ENCODE data around the gene RGS16. TPM values are rescaled to one million over a fixed set of nuclear protein-coding genes. Genes with fewer than 3 reads are reported as not detected.

The RGS16 gene, protein sequence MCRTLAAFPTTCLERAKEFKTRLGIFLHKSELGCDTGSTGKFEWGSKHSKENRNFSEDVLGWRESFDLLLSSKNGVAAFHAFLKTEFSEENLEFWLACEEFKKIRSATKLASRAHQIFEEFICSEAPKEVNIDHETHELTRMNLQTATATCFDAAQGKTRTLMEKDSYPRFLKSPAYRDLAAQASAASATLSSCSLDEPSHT
- total RNA-seq = 8.1 TPM

DNA sequence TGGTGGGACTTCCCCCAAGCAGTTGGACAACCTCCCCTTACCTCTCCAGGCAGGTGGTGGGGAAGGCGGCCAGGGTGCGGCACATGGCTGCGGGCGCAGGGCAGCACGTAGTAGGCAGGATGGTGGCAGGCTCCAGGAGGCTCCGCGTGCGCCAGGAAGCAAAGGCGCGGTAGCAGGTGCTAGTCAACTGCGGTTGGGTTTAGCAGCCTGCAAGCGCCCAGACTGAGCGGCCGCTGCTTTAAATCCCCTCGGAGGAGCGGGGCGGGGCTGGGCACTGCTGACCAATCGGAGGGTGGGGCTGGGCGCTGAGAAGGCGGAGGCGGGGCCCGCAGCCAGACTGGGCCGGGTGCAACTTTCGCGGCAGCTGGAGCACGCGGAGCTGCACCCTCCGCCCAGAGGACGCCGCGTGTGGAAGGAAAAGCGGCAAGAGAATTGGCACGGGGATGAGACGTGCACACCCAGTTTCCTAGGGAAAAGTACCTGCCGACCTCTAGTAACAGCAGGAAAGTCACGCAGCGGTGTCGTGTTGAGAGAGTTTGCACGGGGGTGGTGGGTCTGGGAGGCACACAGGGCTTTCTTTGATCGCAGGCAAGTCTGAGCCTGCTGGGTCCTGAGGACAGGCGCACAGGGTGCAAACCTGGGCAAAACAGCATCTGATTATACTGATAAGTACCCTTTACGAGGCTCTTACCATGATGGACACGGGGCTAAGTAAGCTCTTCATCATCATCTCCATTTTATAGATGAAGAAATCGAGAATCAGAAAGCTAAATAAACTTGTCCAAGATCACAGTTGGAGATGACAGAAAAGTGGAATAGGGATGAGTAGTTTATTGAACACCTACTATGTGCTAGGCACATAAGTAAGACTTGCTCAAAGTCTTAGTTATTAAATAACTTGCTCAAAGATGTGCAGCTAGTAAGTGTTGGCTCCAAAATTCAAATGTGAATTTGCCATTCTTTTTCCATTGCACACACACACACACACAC, at the start of gene RGS16:
Gene RGS16 (minus strand): TSS at position 215 of the 990 bp plus-strand sequence. CDS start 130 bp downstream, at position 85.
- peak within 1 kb of the TSS; percentile 75 to 80 for H3K4me3 ChIP-seq
- intact Hi-C loops (cut with DNase I) = loop anchor here (5.0 kb wide), 2 partner anchors 68 to 93 kb away; no protein-coding TSS in a partner anchor
- DNase-seq (ENCODE audit: low spot score in 2 of 2) = peak; percentile 80 to 95
- peak within 1 kb of the TSS; percentile 41 to 71 for H3K27ac ChIP-seq
- H3K9me3 ChIP-seq = no peaks in the 10 kb centered on the region
- peaks cover 10 to 26% of the 10 kb centered on the region in 2 donors for H3K4me1 ChIP-seq
- H3K27me3 ChIP-seq = no peaks in the 10 kb centered on the region
- TF ChIP-seq, protein P1, sequence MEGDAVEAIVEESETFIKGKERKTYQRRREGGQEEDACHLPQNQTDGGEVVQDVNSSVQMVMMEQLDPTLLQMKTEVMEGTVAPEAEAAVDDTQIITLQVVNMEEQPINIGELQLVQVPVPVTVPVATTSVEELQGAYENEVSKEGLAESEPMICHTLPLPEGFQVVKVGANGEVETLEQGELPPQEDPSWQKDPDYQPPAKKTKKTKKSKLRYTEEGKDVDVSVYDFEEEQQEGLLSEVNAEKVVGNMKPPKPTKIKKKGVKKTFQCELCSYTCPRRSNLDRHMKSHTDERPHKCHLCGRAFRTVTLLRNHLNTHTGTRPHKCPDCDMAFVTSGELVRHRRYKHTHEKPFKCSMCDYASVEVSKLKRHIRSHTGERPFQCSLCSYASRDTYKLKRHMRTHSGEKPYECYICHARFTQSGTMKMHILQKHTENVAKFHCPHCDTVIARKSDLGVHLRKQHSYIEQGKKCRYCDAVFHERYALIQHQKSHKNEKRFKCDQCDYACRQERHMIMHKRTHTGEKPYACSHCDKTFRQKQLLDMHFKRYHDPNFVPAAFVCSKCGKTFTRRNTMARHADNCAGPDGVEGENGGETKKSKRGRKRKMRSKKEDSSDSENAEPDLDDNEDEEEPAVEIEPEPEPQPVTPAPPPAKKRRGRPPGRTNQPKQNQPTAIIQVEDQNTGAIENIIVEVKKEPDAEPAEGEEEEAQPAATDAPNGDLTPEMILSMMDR (IDR thresholded peaks at IDR 0.05) = no peak
- peaks cover 9 to 10% of the 10 kb centered on the region in 2 donors for H3K36me3 ChIP-seq

DNA sequence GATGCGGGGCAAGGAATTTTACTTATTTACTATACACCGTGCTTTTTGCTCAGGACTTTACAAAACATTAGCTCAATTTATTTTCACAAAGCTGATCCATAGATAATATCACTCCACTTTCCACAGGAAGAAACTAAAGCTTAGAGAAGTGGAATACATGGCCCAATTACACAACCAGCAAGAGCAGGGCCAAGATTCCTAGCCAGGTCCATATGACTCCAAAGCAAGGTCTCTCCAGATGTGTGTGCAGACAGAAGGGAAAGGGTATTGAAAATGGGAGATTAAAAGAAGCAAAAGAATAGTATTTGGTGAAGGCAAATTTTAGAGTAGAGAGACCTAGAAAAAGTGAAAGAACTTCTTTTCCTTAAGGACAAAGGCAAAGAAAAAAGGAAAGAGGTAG, 49.8 kb upstream of the RGS16 start:
- TF ChIP-seq, protein P1 (IDR thresholded peaks at IDR 0.05) = no peak
- H3K27ac ChIP-seq = no peak overlapping the region
- no peaks in the 10 kb centered on the region for H3K4me1 ChIP-seq
- H3K36me3 ChIP-seq = no peaks in the 10 kb centered on the region
- no peak overlapping the region for H3K4me3 ChIP-seq
- DNase-seq (ENCODE audit: low spot score in 2 of 2) = no peak
- intact Hi-C loops (cut with DNase I) = no loop called here
- no peaks in the 10 kb centered on the region for H3K9me3 ChIP-seq
- no peaks in the 10 kb centered on the region for H3K27me3 ChIP-seq

DNA sequence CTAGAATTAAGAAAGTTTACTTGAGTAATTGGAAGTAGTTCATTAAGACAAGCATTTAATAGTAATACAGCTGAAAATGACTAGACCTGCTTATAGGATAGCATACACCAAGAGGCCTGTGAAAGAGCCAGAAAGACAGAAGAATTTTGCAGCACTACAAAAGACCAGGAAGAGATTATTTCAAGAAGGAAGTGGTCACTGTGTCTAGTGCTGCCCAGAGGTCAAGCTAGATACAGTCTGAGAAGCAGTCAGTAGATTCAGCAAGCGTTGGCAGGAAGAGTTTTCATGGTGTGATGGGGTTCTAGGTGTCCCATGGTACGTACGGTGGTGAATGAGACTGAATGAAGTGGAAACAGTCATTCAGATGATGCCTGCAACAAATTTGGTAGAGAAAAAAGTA, 48.7 kb upstream of the RGS16 start:
- Histone ChIP-seq H3K4me1 (no peaks in the 10 kb centered on the region), H3K9me3 (no peaks in the 10 kb centered on the region), H3K4me3 (no peak overlapping the region), H3K27me3 (no peaks in the 10 kb centered on the region), H3K27ac (no peak overlapping the region), H3K36me3 (no peaks in the 10 kb centered on the region)
- intact Hi-C loops (cut with DNase I) = no loop called here
- TF ChIP-seq, protein P1 (IDR thresholded peaks at IDR 0.05) = no peak
- DNase-seq (ENCODE audit: low spot score in 2 of 2) = no peak

DNA sequence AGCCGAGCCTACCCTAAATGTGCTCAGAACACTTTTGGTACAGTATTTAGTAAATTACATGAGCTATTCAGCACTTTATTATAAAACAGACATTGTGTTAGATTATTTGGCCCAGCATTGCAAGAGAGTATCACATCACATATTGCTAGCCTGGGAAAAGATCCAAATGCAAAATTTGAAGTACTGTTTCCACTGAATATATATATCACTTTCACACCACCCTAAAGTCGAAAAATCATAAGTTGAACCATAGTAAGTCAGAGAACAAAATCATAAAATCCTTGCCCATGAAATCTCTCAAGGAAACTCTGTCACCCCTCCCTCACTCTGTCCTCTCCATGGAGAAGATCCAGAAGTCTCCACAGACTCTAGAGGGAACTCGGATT, 47.1 kb upstream of the RGS16 start:
- no peaks in the 10 kb centered on the region for H3K27me3 ChIP-seq
- no peak overlapping the region for H3K4me3 ChIP-seq
- H3K27ac ChIP-seq = no peak overlapping the region
- intact Hi-C loops (cut with DNase I) = no loop called here
- TF ChIP-seq, protein P1 (IDR thresholded peaks at IDR 0.05) = no peak
- DNase-seq (ENCODE audit: low spot score in 2 of 2) = no peak
- H3K4me1 ChIP-seq = no peaks in the 10 kb centered on the region
- H3K9me3 ChIP-seq = no peaks in the 10 kb centered on the region
- no peaks in the 10 kb centered on the region for H3K36me3 ChIP-seq

DNA sequence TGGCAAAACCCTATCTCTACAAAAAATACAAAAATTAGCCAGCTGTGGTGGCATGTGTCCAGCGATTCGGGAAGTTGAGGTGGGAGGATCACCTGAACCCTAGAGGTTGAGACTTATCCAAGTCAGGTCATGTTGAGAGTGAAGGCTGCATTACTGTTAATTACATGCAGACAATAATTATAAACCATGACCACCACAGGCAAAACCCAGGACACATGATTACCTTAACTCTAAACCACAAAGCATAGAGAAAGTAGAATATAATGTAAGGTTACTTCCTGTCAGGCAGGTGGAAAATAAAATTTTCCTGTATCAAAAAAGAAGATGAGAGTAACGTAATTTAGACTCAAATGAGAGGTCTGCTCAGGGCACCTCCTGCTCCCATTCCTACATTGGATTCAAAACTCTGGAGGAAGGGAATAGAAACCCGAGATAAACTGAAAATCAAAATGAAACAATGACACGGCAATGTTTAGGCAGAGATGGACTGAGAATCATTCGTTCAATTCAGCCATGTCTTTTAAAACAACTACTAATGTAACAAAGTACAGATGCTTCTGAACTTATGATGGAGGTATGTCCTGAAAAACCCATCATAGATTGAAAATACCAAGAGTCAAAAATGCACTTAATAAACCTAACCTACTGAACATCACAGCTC, 46.6 kb upstream of the RGS16 start:
- TF ChIP-seq, protein P1 (IDR thresholded peaks at IDR 0.05) = no peak
- H3K4me3 ChIP-seq = no peak overlapping the region
- H3K4me1 ChIP-seq = no peaks in the 10 kb centered on the region
- no peaks in the 10 kb centered on the region for H3K9me3 ChIP-seq
- H3K27ac ChIP-seq = no peak overlapping the region
- no peak for DNase-seq (ENCODE audit: low spot score in 2 of 2)
- H3K36me3 ChIP-seq = no peaks in the 10 kb centered on the region
- no peaks in the 10 kb centered on the region for H3K27me3 ChIP-seq
- intact Hi-C loops (cut with DNase I) = no loop called here
